GM19043 (cell line): ENCODE results near the gene TSPAN13.

ENCODE experiments used
- ATAC-seq: cut with Tn5 transposase; IDR thresholded peaks from one replicate; pipeline ENCODE4 v1.9.1; 2021; ENCODE audit warnings: low read depth; ENCODE audit not compliant: unreplicated experiment

Gene TSPAN13

DNA sequence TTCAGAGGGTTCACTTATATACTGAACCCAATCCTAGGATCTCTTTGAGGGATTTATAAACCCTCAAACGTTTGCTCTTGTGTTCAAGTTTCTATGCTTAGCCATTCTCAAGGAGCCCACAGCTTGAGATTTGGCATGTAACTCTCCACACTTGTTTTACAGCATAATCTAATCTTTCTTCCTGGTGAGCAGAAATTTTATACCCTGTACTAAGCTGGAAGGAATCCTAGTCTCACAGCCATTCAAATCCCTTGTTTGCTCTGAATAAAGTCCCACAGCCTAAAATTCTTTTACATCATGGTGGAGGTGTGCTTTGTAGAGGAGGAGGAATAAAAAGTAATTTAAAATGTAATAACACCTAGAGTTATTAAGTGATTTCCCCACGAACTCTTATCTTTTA lies 56.6 kb downstream of the TSPAN13 start:
- ATAC-seq = no peak

DNA sequence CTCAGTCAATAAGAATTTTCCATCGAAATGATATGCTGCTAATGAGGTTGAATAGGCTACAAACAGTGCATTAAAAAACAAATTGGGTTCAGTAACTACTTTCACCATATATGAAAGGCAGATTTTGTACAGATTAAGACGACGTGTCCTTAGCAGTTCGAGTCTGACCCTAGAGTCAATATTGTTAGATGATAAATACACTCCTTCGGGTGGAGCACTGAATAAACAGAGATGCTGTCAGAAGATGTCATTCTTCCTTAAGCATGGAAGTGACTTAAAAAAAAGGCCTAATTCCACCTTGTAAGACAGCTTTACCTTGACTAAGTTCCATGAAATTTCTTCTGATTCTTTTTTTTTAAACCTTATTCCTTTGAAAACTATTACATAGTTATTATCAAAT lies 57.0 kb downstream of the TSPAN13 start:
- no peak for ATAC-seq

DNA sequence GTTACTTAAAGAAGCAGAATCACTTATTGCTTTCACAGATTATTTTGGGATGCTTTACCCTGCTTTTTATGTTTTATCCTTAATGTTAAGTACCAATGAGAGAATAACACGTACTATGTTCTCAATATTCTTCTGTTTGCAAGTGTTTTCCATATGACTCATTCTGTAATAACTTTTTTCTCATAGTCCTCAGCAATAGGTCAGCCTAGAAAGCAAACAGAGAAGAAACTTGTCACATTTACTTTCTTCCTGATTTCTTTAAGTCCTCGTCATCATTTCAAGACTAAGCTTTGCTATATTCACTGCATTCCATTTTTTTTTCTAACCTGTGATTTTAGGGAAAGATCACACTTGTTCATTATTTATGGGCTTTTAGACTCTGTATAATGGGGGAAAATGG lies 58.0 kb downstream of the TSPAN13 start:
- ATAC-seq = no peak

DNA sequence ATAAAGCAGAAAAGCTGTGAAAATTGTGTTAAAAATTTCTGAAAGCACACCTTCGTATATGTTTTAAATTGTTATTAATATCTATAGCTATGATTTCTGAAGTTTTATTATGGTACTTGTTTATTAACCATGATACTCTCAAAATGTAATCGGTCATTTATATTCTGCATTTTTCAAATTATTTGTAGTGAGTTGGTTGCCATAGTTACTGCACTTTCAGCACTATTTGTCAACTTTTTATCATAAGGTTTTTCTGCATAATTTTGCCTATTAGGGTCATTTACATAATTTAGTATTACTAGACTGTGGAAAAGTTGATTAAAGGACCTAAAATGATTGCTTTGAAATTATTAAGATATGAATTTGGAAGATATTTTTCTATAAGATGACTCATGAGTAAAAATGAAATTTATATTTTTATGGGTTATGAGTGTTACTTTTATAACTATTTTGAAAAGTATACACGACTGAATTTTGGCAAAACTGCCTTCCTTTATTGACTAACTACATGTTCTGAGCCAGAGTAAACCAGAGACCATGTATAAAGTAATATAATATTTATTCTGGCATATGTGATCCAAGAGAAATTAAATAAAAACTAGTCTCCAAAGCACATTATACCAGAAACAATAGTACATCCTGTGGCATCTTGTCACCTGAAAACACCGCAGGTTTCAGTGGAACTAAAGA lies 59.1 kb downstream of the TSPAN13 start:
- ATAC-seq = no peak

DNA sequence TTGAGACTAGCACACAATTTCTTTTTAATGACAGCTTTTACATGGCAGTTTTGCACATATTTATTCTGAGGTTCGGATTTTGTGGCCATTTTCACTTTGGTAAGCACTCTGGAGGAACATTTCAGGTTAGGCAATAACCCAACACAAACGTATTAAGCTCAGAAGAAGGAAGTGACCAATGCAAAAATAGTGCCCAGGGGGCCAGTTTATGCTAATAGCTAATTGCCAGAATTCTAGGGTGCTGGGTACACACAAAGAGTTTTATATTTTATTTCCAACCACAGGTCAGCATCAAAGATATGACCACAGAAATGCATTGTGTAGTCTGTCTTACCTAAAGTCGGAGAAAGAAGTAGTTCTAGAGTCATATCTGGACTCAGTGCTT lies 59.7 kb downstream of the TSPAN13 start:
- no peak for ATAC-seq

DNA sequence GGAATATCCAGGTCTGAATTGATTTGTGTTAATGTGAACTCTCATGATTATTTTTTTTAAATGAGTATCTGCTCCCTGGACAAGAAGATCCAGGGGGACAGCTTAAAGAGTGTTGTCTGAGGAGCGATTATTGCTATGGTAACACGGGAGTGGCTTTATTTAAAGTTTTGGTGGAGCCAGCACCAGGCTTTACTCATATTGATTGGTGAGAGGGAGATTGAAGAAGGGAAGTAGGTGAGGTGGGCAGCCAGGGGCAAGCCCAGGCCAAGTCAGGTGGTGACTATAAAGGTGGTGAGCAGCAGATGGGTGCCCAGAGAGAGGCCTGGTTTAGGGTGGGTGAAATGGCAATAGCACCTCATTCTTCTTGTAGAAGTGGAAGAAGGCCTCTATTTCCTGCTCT lies 61.4 kb downstream of the TSPAN13 start:
- no peak for ATAC-seq

DNA sequence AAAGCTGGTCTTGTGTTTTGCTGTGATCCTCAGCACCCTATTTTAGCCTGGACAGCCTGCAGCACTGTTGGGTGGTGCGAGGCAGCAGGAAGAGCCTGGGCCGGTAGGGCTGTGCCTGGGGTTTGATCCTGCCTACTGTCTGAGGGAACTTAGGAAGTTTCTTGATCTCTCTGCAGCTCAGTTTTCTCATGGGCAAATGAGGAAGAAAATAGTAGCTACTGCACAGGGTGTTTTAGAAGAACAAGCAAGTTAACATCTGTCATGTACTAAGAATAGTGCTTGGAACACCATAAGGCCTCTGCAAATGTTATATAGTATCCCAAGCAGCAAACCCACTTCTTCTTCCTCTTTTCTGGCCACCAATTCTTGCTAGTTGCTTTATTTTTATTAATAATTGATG lies 63.3 kb downstream of the TSPAN13 start:
- no peak for ATAC-seq

DNA sequence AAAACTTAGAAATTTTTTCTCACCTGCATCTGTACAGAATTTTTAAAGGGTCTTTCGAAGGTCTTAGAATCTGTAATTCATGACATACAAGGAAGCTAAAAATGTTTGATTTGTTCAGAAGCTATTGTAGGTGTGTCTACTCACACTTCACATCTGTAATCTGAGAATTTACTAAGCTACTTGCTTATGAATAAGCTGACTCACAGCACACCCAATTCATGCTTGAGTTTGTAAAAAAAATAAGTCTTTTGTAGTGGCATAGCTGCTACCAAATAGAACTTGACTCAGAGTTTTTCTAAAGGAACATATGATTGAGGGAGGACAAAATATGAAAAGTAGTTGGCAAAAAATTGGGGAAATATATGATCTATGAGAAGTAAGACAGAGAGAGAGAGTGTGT lies 64.0 kb downstream of the TSPAN13 start:
- ATAC-seq = no peak

DNA sequence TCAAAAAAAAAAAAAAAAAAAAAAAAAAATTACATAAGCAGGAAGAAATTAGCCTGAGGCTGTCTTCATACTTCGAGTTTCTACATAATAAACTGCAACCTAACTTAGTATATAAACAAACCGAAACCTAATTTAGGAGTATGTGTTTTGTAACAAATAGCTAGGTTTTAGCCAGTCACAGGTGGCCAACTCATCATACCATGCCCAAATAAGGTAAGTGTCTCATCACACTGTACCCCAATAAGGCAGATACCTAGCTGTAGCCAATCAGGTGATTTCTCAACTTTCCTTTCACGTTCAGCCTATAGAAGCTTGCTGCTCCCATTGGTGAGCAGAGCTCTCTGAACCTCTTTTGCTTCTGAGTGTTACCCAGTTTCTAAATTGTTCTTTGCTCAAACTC lies 65.2 kb downstream of the TSPAN13 start:
- ATAC-seq = no peak

DNA sequence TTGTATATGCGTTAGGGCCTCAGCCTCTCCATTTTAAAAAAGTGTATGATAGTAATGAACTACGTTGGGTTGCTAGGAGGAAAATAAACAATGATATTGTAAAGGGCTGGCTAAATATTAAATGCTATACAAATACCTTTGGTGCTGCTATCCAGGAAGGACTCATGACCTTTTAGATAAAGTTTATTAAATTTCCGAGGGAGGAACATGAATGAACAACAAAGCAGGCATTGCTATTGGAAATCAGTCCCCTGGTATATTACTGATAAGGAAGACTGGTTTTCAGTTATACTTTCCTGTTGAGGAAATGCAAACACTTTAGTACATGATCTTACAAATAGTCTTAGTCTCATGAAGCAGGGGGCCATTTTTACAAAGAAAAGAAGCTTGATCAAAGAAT lies 68.5 kb downstream of the TSPAN13 start:
- ATAC-seq = no peak

DNA sequence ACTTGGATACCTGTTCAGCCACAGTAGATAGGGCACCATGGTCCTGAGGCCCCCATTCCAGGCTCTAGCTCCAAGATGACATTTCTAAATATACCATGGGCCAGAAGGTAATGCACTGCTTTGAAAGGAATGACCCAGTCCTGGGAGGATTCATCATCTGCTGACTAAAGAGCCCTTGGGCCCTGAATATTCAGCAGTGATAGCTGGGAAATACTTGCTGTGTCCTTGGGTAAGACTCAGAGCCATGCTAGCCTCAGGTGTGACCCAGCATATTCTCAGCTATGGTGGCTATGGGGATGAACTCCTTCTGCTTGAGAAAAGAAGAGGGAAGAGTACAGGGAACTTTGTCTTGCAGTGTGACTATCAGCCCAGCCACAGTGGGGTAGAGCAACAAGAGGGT lies 72.5 kb downstream of the TSPAN13 start:
- ATAC-seq = no peak

DNA sequence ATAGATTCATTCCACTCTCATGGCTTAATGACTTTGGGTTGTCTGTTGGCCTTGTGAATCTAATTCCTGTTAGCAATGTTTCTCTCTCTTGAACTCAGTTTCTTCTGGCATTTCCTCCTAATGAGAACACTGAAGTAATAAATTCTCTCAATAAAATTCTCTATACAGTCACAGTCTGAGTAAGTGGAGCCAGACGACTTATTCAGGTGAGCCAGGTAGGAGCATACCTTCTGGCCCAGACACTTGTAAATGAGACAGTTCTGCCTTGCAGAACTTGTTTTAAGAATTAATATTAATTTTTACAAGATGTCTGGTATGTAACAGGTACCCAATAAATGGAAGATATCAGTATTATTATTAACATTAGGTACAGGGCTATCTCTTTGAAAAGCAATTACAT lies 79.8 kb downstream of the TSPAN13 start:
- ATAC-seq = no peak
